Loucy (cell line): ENCODE measurements around the gene REL.

Source experiments
- EZH2phosphoT487 ChIP-seq: fragments of 200-600 bp; IDR thresholded peaks from 2 replicates; pipeline ENCODE4 v1.6.1; 2018; ENCODE audit warnings: antibody characterized with exemption, mild to moderate bottlenecking, moderate library complexity, borderline replicate concordance
- TF ChIP-seq, protein P1 (sequence below): fragments of 200-600 bp; sonication (generic); conservative IDR thresholded peaks from 2 replicates; pipeline ENCODE4 v1.5.1; 2014; ENCODE audit warnings: mild to moderate bottlenecking, antibody characterized with exemption, low read length

DNA sequence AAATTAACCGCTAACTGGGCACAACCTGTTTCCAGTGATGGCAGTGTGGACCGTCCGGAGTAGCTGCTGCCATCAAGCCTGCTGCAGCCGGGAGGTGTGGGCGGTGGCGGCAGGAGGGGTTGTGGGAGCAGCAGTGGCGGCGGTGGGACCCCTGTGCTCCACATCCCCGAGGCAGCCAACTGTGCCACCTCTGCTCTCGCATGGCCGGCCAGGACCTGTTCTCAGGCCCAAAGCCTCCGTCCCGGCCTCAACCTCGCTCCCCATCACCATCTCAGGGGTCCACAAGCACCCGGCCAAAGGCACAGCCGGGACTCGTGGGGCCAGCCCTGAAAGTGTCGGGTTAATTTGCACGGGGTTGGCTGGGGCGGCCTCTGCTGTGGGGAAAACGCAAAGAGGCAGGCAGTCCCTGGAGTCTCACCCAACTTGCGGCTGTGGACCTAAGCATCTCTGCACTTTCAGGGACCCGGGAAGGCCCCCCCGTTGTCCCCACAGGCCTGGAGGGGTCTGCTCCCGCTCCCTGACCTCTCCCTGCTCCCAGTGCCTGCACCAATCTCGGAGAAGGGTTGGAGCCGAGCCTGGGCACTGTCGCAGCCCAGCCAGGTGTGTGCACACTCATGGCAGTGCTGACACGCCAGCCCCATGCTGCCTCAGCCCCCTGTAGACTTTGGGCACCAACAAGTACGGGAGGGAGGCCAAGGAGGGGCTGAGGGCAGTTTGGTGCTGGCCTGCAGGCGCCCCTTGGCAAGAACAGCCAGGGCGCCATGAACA is 91.7 kb downstream of the REL start:
- TF ChIP-seq, protein P1, sequence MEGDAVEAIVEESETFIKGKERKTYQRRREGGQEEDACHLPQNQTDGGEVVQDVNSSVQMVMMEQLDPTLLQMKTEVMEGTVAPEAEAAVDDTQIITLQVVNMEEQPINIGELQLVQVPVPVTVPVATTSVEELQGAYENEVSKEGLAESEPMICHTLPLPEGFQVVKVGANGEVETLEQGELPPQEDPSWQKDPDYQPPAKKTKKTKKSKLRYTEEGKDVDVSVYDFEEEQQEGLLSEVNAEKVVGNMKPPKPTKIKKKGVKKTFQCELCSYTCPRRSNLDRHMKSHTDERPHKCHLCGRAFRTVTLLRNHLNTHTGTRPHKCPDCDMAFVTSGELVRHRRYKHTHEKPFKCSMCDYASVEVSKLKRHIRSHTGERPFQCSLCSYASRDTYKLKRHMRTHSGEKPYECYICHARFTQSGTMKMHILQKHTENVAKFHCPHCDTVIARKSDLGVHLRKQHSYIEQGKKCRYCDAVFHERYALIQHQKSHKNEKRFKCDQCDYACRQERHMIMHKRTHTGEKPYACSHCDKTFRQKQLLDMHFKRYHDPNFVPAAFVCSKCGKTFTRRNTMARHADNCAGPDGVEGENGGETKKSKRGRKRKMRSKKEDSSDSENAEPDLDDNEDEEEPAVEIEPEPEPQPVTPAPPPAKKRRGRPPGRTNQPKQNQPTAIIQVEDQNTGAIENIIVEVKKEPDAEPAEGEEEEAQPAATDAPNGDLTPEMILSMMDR: no peak
- no peak for TF ChIP-seq EZH2phosphoT487
